HG03442 (cell line): ENCODE measurements around the gene GLI2.

Experiments used
- ATAC-seq: cut with Tn5 transposase; IDR thresholded peaks from one replicate; pipeline ENCODE4 v1.9.1; 2021; ENCODE audit warnings: mild to moderate bottlenecking, moderate library complexity; ENCODE audit not compliant: unreplicated experiment

GLI2 gene

GRCh38 chr2:120737340-120738101 is 1.9 kb downstream of the GLI2 start:
- ATAC-seq: no peak

- no peak for ATAC-seq
Measured at GRCh38 chr2:120738117-120738516, 2.4 kb downstream of the GLI2 start.

GRCh38 chr2:120738786-120739437 is 3.2 kb downstream of the GLI2 start:
- no peak for ATAC-seq

- no peak for ATAC-seq
Measured at GRCh38 chr2:120739438-120740090, 3.9 kb downstream of the GLI2 start.

GRCh38 chr2:120740375-120740764 is 4.7 kb downstream of the GLI2 start:
- no peak for ATAC-seq

GRCh38 chr2:120740765-120741524 is 5.3 kb downstream of the GLI2 start:
- no peak for ATAC-seq

GRCh38 chr2:120741571-120742561 is 6.2 kb downstream of the GLI2 start:
- ATAC-seq: no peak

- ATAC-seq: no peak
Measured at GRCh38 chr2:120743657-120744056, 8.0 kb downstream of the GLI2 start.

- no peak for ATAC-seq
Measured at GRCh38 chr2:120744817-120745216, 9.1 kb downstream of the GLI2 start.

- ATAC-seq: no peak
Measured at GRCh38 chr2:120745420-120746111, 9.9 kb downstream of the GLI2 start.

- no peak for ATAC-seq
Measured at GRCh38 chr2:120746144-120746543, 10.5 kb downstream of the GLI2 start.

GRCh38 chr2:120747281-120747680 is 11.6 kb downstream of the GLI2 start:
- no peak for ATAC-seq

GRCh38 chr2:120747706-120748105 is 12.0 kb downstream of the GLI2 start:
- no peak for ATAC-seq

GRCh38 chr2:120748310-120748709 is 12.6 kb downstream of the GLI2 start:
- ATAC-seq: no peak

GRCh38 chr2:120748741-120749140 is 13.1 kb downstream of the GLI2 start:
- no peak for ATAC-seq

- ATAC-seq: no peak
Measured at GRCh38 chr2:120749506-120750431, 14.1 kb downstream of the GLI2 start.

GRCh38 chr2:120750488-120751210 is 15.0 kb downstream of the GLI2 start:
- ATAC-seq: no peak

- no peak for ATAC-seq
Measured at GRCh38 chr2:120751553-120751952, 15.9 kb downstream of the GLI2 start.
